Activated B cell treated with CpG ODN at 0.5 μM for 24 hours (primary cell): ENCODE data around the gene SNX10. TPM values are rescaled to one million over a fixed set of nuclear protein-coding genes. Genes with fewer than 3 reads are reported as not detected.
A peak's percentile ranks its signal among the peaks of the same experiment; 100 is the strongest.

Experiments used
- ATAC-seq: fragments of 200-7000 bp; cut with Tn5 transposase; one replicate; pipeline ENCODE4 v1.10.0; 2021; ENCODE audit warnings: low read depth, mild to moderate bottlenecking, moderate library complexity
- CTCF ChIA-PET: fragments of 350-600 bp; sonication (Branson Sonifier 250); formaldehyde crosslinking; loops from one replicate; lab custom pipeline; 2021; ENCODE audit warnings: antibody characterized with exemption; lab: Charles Lee
- POLR2A ChIA-PET: fragments of 350-600 bp; sonication (Branson Sonifier 250); formaldehyde crosslinking; loops from one replicate; lab custom pipeline; 2021; ENCODE audit warnings: antibody characterized with exemption; lab: Charles Lee
- DNase-seq: peaks from one replicate; pipeline ENCODE4 v3.0.0; 2022
- H3K27ac Mint-ChIP-seq: one replicate; pipeline ENCODE4 v1.8.0; 2020; ENCODE audit warnings: mixed read lengths
- H3K27me3 Mint-ChIP-seq: one replicate; pipeline ENCODE4 v1.8.0; 2021; ENCODE audit warnings: mixed read lengths
- H3K36me3 Mint-ChIP-seq: one replicate; pipeline ENCODE4 v1.8.0; 2021; ENCODE audit warnings: low read depth, mixed read lengths
- H3K4me1 Mint-ChIP-seq: one replicate; pipeline ENCODE4 v1.8.0; 2021; ENCODE audit warnings: mixed read lengths
- H3K4me3 Mint-ChIP-seq: one replicate; pipeline ENCODE4 v1.8.0; 2020; ENCODE audit warnings: mild to moderate bottlenecking, mixed read lengths
- H3K9me3 Mint-ChIP-seq: one replicate; pipeline ENCODE4 v1.8.0; 2020; ENCODE audit warnings: mixed read lengths
- intact Hi-C: fragments of 100-400 bp; cut with micrococcal nuclease; formaldehyde crosslinking; loops from one replicate; pipeline ENCODE4 v1.15.1; 2024
- total RNA-seq: library from RNA; stranded (reverse); gene quantifications from 2 replicates; pipeline ENCODE4 v1.2.3, GENCODE V29; 2022
- TF ChIP-seq, protein P1 (sequence below): fragments of 200-600 bp; IDR thresholded peaks from one replicate; pipeline ENCODE4 v1.8.0; 2022; ENCODE audit warnings: antibody characterized with exemption, mild to moderate bottlenecking

SNX10 gene
- total RNA-seq, 1 donor from 2014 or later: 32.3 TPM

GRCh38 chr7:26367219-26367711 is 75.6 kb downstream of the SNX10 start:
- Mint-ChIP-seq H3K4me3 (no peak overlapping the region), H3K4me1 (peaks cover 29% of the 10 kb centered on the region), H3K27me3 (no peaks in the 10 kb centered on the region), H3K9me3 (no peaks in the 10 kb centered on the region), H3K27ac (no peak overlapping the region), H3K36me3 (peaks cover 40% of the 10 kb centered on the region)
- DNase-seq: no peak
- ATAC-seq: no peak
- intact Hi-C loops: no loop called here
- CTCF ChIA-PET: interaction anchor here (1.1 to 6.9 kb wide), 3 partner anchors 277 to 473 kb away, joined by 3 to 83 read pairs (median 60); no protein-coding TSS in a partner anchor
- POLR2A ChIA-PET: no interaction called here
- TF ChIP-seq, protein P1, sequence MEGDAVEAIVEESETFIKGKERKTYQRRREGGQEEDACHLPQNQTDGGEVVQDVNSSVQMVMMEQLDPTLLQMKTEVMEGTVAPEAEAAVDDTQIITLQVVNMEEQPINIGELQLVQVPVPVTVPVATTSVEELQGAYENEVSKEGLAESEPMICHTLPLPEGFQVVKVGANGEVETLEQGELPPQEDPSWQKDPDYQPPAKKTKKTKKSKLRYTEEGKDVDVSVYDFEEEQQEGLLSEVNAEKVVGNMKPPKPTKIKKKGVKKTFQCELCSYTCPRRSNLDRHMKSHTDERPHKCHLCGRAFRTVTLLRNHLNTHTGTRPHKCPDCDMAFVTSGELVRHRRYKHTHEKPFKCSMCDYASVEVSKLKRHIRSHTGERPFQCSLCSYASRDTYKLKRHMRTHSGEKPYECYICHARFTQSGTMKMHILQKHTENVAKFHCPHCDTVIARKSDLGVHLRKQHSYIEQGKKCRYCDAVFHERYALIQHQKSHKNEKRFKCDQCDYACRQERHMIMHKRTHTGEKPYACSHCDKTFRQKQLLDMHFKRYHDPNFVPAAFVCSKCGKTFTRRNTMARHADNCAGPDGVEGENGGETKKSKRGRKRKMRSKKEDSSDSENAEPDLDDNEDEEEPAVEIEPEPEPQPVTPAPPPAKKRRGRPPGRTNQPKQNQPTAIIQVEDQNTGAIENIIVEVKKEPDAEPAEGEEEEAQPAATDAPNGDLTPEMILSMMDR: no peak

- TF ChIP-seq, protein P1: no peak
- DNase-seq: no peak
- intact Hi-C loops: no loop called here
- no peak for ATAC-seq
- Mint-ChIP-seq H3K4me3 (no peak overlapping the region), H3K27ac (no peak overlapping the region), H3K27me3 (no peaks in the 10 kb centered on the region), H3K4me1 (peaks cover 20% of the 10 kb centered on the region), H3K36me3 (peaks cover 50% of the 10 kb centered on the region), H3K9me3 (no peaks in the 10 kb centered on the region)
- POLR2A ChIA-PET: interaction anchor here (0.7 to 2.1 kb wide), 3 partner anchors 169 to 476 kb away, joined by 3 to 5 read pairs (median 4); no protein-coding TSS in a partner anchor
- CTCF ChIA-PET: interaction anchor here (0.7 to 4.6 kb wide), 16 partner anchors 9 to 1243 kb away, joined by 3 to 94 read pairs (median 12); no protein-coding TSS in a partner anchor
These were observed 76.9 kb downstream of the SNX10 start for GRCh38 chr7:26368542-26368941.

GRCh38 chr7:26369593-26369992 is 77.9 kb downstream of the SNX10 start:
- no peak overlapping the region for H3K4me3 Mint-ChIP-seq
- intact Hi-C loops: loop anchor here (1.0 kb wide), 3 partner anchors 131 to 792 kb away; no protein-coding TSS in a partner anchor
- H3K4me1 Mint-ChIP-seq: peaks cover 14% of the 10 kb centered on the region
- CTCF ChIA-PET: interaction anchor here (0.7 to 4.6 kb wide), 52 partner anchors 9 to 1691 kb away, joined by 3 to 94 read pairs (median 5); partner anchors contain the start of gene SNX10
- no peaks in the 10 kb centered on the region for H3K9me3 Mint-ChIP-seq
- peaks cover 2% of the 10 kb centered on the region for H3K27me3 Mint-ChIP-seq
- POLR2A ChIA-PET: interaction anchor here (0.9 to 2.1 kb wide), 5 partner anchors 29 to 791 kb away, joined by 3 to 5 read pairs (median 4); no protein-coding TSS in a partner anchor
- H3K36me3 Mint-ChIP-seq: peaks cover 55% of the 10 kb centered on the region
- DNase-seq: no peak
- TF ChIP-seq, protein P1: no peak
- ATAC-seq: peak; percentile 58
- no peak overlapping the region for H3K27ac Mint-ChIP-seq

- ChIA-PET POLR2A (interaction anchor here (0.9 to 2.1 kb wide), 4 partner anchors 29 to 791 kb away, joined by 3 to 5 read pairs (median 4); no protein-coding TSS in a partner anchor), CTCF (interaction anchor here (0.7 to 4.6 kb wide), 51 partner anchors 8 to 1691 kb away, joined by 3 to 94 read pairs (median 5); partner anchors contain the start of gene SNX10)
- TF ChIP-seq, protein P1: no peak
- no peaks in the 10 kb centered on the region for H3K9me3 Mint-ChIP-seq
- ATAC-seq: no peak
- peaks cover 53% of the 10 kb centered on the region for H3K36me3 Mint-ChIP-seq
- H3K4me3 Mint-ChIP-seq: no peak overlapping the region
- H3K27me3 Mint-ChIP-seq: peaks cover 2% of the 10 kb centered on the region
- intact Hi-C loops: no loop called here
- no peak overlapping the region for H3K27ac Mint-ChIP-seq
- H3K4me1 Mint-ChIP-seq: peaks cover 11% of the 10 kb centered on the region
- no peak for DNase-seq
These were observed 78.3 kb downstream of the SNX10 start for GRCh38 chr7:26370011-26370410.

DNA sequence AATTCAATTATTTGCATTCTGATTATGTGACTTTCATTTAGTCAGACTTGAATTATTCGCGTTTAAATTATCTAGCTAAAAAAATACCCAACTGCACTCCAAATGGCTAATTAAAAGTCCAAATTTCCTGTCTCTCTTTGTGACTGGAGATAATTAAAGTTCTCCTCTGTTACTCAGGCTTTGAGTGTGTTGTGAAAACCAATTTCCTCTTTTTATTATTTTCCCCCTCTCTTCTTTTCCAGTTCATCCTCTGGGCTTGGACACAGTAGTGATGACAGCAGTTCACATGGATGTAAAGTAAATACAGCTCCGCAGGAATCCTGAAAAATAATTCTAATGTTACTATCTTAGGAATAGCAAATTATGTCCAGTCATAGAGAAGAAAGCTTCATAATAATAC is 80.6 kb downstream of the SNX10 start:
- Mint-ChIP-seq H3K27ac (no peak overlapping the region), H3K4me3 (no peak overlapping the region), H3K36me3 (peaks cover 36% of the 10 kb centered on the region), H3K9me3 (no peaks in the 10 kb centered on the region), H3K4me1 (peaks cover 9% of the 10 kb centered on the region), H3K27me3 (peaks cover 2% of the 10 kb centered on the region)
- ATAC-seq: no peak
- ChIA-PET CTCF (interaction anchor here (0.9 to 4.6 kb wide), 7 partner anchors 27 to 789 kb away, joined by 3 to 25 read pairs (median 6); no protein-coding TSS in a partner anchor), POLR2A (no interaction called here)
- intact Hi-C loops: no loop called here
- TF ChIP-seq, protein P1: no peak
- DNase-seq: no peak
